ENCODE measurements around the gene TCF3.
A peak's percentile ranks its signal among the peaks of the same experiment; 100 is the strongest.

Gene TCF3

DNA sequence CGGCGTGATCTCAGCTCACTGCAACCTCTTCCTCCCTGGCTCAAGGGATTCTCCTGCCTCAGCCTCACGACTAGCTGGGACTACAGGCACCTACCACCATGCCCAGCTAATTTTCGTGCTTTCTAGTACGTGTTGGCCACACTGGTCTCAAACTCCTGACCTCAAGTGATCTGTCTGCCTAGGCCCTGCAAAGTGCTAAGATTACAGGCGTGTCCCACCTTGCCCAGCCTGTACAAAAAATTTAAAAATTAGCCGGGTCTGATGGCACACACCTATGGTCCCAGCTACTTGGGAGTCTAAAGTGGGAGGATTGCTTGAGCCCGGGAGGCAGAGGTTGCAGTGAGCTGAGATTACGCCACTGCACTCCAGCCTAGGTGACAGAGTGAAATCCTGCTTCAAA is 79.6 kb downstream of the TCF3 start:
- TF ChIP-seq, protein P1, sequence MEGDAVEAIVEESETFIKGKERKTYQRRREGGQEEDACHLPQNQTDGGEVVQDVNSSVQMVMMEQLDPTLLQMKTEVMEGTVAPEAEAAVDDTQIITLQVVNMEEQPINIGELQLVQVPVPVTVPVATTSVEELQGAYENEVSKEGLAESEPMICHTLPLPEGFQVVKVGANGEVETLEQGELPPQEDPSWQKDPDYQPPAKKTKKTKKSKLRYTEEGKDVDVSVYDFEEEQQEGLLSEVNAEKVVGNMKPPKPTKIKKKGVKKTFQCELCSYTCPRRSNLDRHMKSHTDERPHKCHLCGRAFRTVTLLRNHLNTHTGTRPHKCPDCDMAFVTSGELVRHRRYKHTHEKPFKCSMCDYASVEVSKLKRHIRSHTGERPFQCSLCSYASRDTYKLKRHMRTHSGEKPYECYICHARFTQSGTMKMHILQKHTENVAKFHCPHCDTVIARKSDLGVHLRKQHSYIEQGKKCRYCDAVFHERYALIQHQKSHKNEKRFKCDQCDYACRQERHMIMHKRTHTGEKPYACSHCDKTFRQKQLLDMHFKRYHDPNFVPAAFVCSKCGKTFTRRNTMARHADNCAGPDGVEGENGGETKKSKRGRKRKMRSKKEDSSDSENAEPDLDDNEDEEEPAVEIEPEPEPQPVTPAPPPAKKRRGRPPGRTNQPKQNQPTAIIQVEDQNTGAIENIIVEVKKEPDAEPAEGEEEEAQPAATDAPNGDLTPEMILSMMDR (IDR thresholded peaks at IDR 0.05): no peak
- no peak overlapping the region for H3K27ac ChIP-seq
- H3K36me3 ChIP-seq: peaks cover 17% of the 10 kb centered on the region
- no peaks in the 10 kb centered on the region for H3K9me3 ChIP-seq
- peaks cover 34% of the 10 kb centered on the region for H3K27me3 ChIP-seq
- H3K4me1 ChIP-seq (ENCODE audit: control insufficient read depth in 1 of 2, insufficient read depth in 1 of 2, low read depth in 1 of 2, low read length in 1 of 2): peaks cover 3 to 4% of the 10 kb centered on the region in 2 experiments
- H3K4me3 ChIP-seq (ENCODE audit: low read depth in 1 of 2, low read length in 1 of 2): no peak overlapping the region

DNA sequence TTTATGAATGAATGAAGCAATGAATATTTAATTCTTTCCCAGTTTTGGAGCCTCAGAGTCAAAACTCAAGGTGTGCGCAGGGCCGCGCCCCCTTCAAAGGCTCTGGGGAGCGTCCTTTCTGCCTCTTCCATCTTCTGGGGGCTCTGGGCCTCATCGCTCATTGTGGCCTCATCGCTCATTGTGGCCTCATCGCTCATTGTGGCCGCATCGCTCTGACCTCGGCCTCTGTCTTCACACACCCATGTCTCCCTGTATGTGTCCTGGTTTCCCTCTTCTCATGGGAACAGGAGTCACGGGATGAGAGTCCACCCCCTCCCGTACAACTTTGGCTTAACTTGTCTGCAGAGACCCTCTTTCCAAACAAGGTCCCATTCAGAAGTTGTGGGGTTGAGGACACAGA is 81.1 kb downstream of the TCF3 start:
- Histone ChIP-seq H3K27me3 (peaks cover 45% of the 10 kb centered on the region), H3K36me3 (peaks cover 3% of the 10 kb centered on the region), H3K4me3 (ENCODE audit: low read depth in 1 of 2, low read length in 1 of 2) (no peak overlapping the region), H3K27ac (no peak overlapping the region), H3K4me1 (ENCODE audit: control insufficient read depth in 1 of 2, insufficient read depth in 1 of 2, low read depth in 1 of 2, low read length in 1 of 2) (peaks cover 5 to 12% of the 10 kb centered on the region in 2 experiments), H3K9me3 (no peaks in the 10 kb centered on the region)
- TF ChIP-seq, protein P1 (IDR thresholded peaks at IDR 0.05): no peak

DNA sequence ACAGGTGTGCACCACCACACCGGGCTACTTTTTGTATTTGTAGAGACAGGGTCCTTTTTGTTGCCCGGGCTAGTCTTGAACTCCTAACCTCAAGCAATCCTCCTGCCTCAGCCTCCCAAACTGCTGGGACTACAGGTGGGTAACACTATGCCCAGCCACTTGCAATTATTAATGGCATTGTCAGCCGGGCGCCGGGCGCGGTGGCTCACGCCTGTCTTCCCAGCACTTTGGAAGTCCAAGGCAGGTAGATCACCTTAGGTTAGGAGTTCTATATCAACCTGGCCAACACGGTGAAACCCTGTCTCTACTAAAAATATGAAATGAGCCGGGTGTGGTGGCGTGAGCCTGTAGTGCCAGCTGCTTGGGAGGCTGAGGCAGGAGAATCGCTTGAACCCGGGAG is 81.6 kb downstream of the TCF3 start:
- no peak overlapping the region for H3K27ac ChIP-seq
- H3K27me3 ChIP-seq: peaks cover 50% of the 10 kb centered on the region
- no peaks in the 10 kb centered on the region for H3K36me3 ChIP-seq
- H3K9me3 ChIP-seq: no peaks in the 10 kb centered on the region
- H3K4me1 ChIP-seq (ENCODE audit: control insufficient read depth in 1 of 2, insufficient read depth in 1 of 2, low read depth in 1 of 2, low read length in 1 of 2): peaks cover 5 to 12% of the 10 kb centered on the region in 2 experiments
- H3K4me3 ChIP-seq (ENCODE audit: low read depth in 1 of 2, low read length in 1 of 2): no peak overlapping the region
- TF ChIP-seq, protein P1 (IDR thresholded peaks at IDR 0.05): no peak

DNA sequence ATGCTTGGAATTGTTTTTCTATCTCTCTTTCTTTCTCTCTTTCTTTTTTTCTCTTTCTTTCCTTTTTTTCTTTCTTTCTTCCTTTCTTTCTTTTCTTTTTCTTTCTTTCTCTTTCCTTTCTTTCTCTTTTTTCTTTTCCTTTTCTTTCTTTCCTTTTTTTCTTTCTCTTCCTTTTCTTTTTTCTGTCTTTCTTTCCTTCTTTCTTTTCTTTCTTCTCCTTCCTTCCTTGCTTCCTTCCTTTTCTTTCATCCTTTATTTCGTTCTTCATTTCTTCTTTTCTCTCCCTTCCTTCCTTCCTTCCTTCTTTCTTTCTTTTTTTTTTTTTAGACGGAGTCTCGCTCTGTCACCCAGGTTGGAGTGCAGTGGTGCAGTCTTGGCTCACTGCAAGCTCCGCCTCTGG is 82.4 kb downstream of the TCF3 start:
- Histone ChIP-seq H3K4me1 (ENCODE audit: control insufficient read depth in 1 of 2, insufficient read depth in 1 of 2, low read depth in 1 of 2, low read length in 1 of 2) (peaks cover 5 to 12% of the 10 kb centered on the region in 2 experiments), H3K27me3 (peaks cover 59% of the 10 kb centered on the region), H3K36me3 (no peaks in the 10 kb centered on the region), H3K4me3 (ENCODE audit: low read depth in 1 of 2, low read length in 1 of 2) (no peak overlapping the region), H3K27ac (no peak overlapping the region), H3K9me3 (no peaks in the 10 kb centered on the region)
- TF ChIP-seq, protein P1 (IDR thresholded peaks at IDR 0.05): no peak

DNA sequence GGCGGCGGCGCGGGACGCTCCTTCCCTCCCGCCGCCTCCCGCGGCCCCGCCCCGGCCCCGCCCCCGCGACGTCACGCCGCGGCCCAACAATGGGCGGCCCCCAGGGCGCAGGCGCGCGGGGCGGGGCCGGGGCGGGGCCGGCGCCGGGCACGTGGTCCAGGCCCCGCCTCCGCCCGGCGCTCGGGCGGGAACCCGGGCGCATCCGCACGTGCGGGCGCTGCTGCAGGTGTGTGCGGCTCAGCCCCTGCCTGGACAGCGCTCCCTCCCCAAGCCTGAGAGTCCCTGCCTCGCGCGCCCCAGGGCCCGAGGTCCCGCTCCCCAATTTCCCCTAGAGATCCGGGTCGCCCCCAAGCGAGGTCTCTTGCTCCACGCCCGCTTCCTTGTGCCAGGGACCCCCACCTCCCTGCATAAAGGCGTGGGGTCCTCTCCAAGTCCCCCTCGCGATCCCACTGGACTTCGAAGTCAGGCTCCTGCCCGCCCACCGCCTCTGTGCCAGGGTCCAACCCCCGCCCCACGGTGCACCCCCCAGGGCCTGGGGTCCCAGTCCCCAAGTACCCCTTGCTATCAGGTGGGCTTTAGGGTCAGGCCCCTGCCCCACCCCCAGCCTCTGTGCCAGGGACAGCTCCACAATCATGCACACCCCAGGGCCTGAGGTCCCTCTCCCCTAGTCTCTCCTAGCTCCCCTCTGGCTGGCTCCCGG is 83.9 kb downstream of the TCF3 start, which contains the start of gene MEX3D:
MEX3D (minus strand) TSS at position 6 of the 700 bp plus-strand sequence. CDS start 267 bp downstream, outside the sequence.
- Histone ChIP-seq H3K4me1 (ENCODE audit: control insufficient read depth in 1 of 2, insufficient read depth in 1 of 2, low read depth in 1 of 2, low read length in 1 of 2) (peaks cover 5 to 12% of the 10 kb centered on the region in 2 experiments), H3K36me3 (no peaks in the 10 kb centered on the region), H3K27me3 (peaks cover 74% of the 10 kb centered on the region), H3K4me3 (ENCODE audit: low read depth in 1 of 2, low read length in 1 of 2) (peak within 1 kb of the TSS; percentile 26 to 48), H3K9me3 (no peaks in the 10 kb centered on the region), H3K27ac (no peak within 1 kb of the TSS)
- TF ChIP-seq, protein P1 (IDR thresholded peaks at IDR 0.05): no peak
